Astrocyte (in vitro differentiated cells and primary cell): Measurements from ENCODE around the gene SLC10A6. TPM values are rescaled to one million over a fixed set of nuclear protein-coding genes. Genes with fewer than 3 reads are reported as not detected.
A peak's percentile ranks its signal among the peaks of the same experiment; 100 is the strongest.

ENCODE experiments used
- DNase-seq: peaks from one replicate; pipeline ENCODE4 v3.0.0-alpha.2; 2010; ENCODE audit warnings: low read depth
- FAIRE-seq: peaks from 2 replicates; lab custom pipeline; 2011; peaks lifted over from hg19 to GRCh38; lab: Jason Lieb, UNC
- H2AFZ ChIP-seq: 2 replicates; pipeline ENCODE4 v1.6.0; 2012; ENCODE audit warnings: low read depth, low read length, inconsistent platforms
- H3K27ac ChIP-seq: 2 replicates; pipeline ENCODE4 v1.5.1; 2011; ENCODE audit warnings: low read depth, low read length, inconsistent platforms
- H3K27me3 ChIP-seq: 2 replicates; pipeline ENCODE4 v1.6.0; 2011; ENCODE audit warnings: low read length, inconsistent platforms; ENCODE audit not compliant: insufficient read depth
- H3K36me3 ChIP-seq: 2 replicates; pipeline ENCODE4 v1.5.1; 2011; ENCODE audit warnings: low read length, inconsistent platforms; ENCODE audit not compliant: insufficient read depth
- H3K4me1 ChIP-seq: 2 replicates; pipeline ENCODE4 v1.5.1; 2011; ENCODE audit warnings: low read length, inconsistent platforms; ENCODE audit not compliant: insufficient read depth
- H3K4me2 ChIP-seq: 2 replicates; pipeline ENCODE4 v1.6.0; 2012; ENCODE audit warnings: low read length, inconsistent platforms
- H3K4me3 ChIP-seq: 2 replicates; pipeline ENCODE4 v1.5.1; 2011; ENCODE audit warnings: low read depth, mild to moderate bottlenecking, low read length, inconsistent platforms; ENCODE audit not compliant: insufficient read depth
- H3K79me2 ChIP-seq: 2 replicates; pipeline ENCODE4 v1.6.0; 2012; ENCODE audit warnings: mild to moderate bottlenecking, low read length, inconsistent platforms; ENCODE audit not compliant: insufficient read depth
- H3K9ac ChIP-seq: 2 replicates; pipeline ENCODE4 v1.6.0; 2012; ENCODE audit warnings: mild to moderate bottlenecking, low read length, inconsistent platforms
- H3K9me3 ChIP-seq: 2 replicates; pipeline ENCODE4 v1.5.1; 2012; ENCODE audit warnings: low read depth, mild to moderate bottlenecking, low read length, inconsistent platforms; ENCODE audit not compliant: insufficient read depth
- H4K20me1 ChIP-seq: 2 replicates; pipeline ENCODE4 v1.6.0; 2012; ENCODE audit warnings: low read length, inconsistent platforms; ENCODE audit not compliant: insufficient read depth
- H3K27ac Mint-ChIP-seq: one replicate; pipeline ENCODE4 v1.8.0; 2021; ENCODE audit warnings: mild to moderate bottlenecking, mixed read lengths; ENCODE audit not compliant: unreplicated experiment
- H3K27me3 Mint-ChIP-seq: one replicate; pipeline ENCODE4 v1.8.0; 2021; ENCODE audit warnings: low read depth, mixed read lengths; ENCODE audit not compliant: unreplicated experiment
- H3K36me3 Mint-ChIP-seq: one replicate; pipeline ENCODE4 v1.8.0; 2021; ENCODE audit warnings: low read depth, mixed read lengths; ENCODE audit not compliant: unreplicated experiment
- H3K4me1 Mint-ChIP-seq: one replicate; pipeline ENCODE4 v1.8.0; 2021; ENCODE audit warnings: low read depth, mixed read lengths; ENCODE audit not compliant: unreplicated experiment
- H3K4me3 Mint-ChIP-seq: one replicate; pipeline ENCODE4 v1.8.0; 2021; ENCODE audit warnings: mild to moderate bottlenecking, moderate library complexity, mixed read lengths; ENCODE audit not compliant: unreplicated experiment
- H3K9me3 Mint-ChIP-seq: one replicate; pipeline ENCODE4 v1.8.0; 2021; ENCODE audit warnings: mild to moderate bottlenecking, mixed read lengths; ENCODE audit not compliant: unreplicated experiment
- CTCF ChIP-seq: IDR thresholded peaks from 2 replicates; pipeline ENCODE4 v1.5.1; 2011; ENCODE audit warnings: low read depth, mild to moderate bottlenecking, inconsistent platforms, low read length, moderate library complexity; ENCODE audit not compliant: insufficient read depth
- EZH2 ChIP-seq: IDR thresholded peaks from 2 replicates; pipeline ENCODE4 v1.6.1; 2012; ENCODE audit warnings: mild to moderate bottlenecking, low read length, inconsistent platforms; ENCODE audit not compliant: insufficient read depth
- total RNA-seq: library from RNA; stranded (reverse); gene quantifications from 2 replicates; pipeline ENCODE4 v1.2.1, GENCODE V29; 2021

The SLC10A6 gene
- total RNA-seq, 1 donor from 2014 or later, result not detected

- no peak for TF ChIP-seq EZH2
- no peak for TF ChIP-seq CTCF
- H3K79me2 ChIP-seq, result no peaks in the 10 kb centered on the region
- H3K4me3 Mint-ChIP-seq, result no peak overlapping the region
- H3K27me3 Mint-ChIP-seq, result no peaks in the 10 kb centered on the region
- H3K4me1 Mint-ChIP-seq, result peaks cover 7% of the 10 kb centered on the region
- H3K9me3 ChIP-seq, result peaks cover 6% of the 10 kb centered on the region
- no peak overlapping the region for H2AFZ ChIP-seq
- FAIRE-seq (no peak), DNase-seq (peak; percentile 28)
- peak overlapping the region; percentile 12 for H3K4me2 ChIP-seq
- peaks cover 11% of the 10 kb centered on the region for H3K36me3 ChIP-seq
- H3K9ac ChIP-seq, result no peak overlapping the region
- no peaks in the 10 kb centered on the region for H4K20me1 ChIP-seq
- H3K27ac Mint-ChIP-seq, result no peak overlapping the region
- H3K27ac ChIP-seq, result no peak overlapping the region
- no peaks in the 10 kb centered on the region for H3K27me3 ChIP-seq
- H3K4me3 ChIP-seq, result no peak overlapping the region
- no peaks in the 10 kb centered on the region for H3K4me1 ChIP-seq
- H3K9me3 Mint-ChIP-seq, result peaks cover 4% of the 10 kb centered on the region
- peaks cover 31% of the 10 kb centered on the region for H3K36me3 Mint-ChIP-seq
Observed at GRCh38 chr4:86818211-86818610, 31.0 kb downstream of the SLC10A6 start.

GRCh38 chr4:86816501-86817273, 32.5 kb downstream of the SLC10A6 start:
- no peak for FAIRE-seq

More at GRCh38 chr4:86816501-86817273, 32.5 kb downstream of the SLC10A6 start:
- no peak overlapping the region for H3K4me2 ChIP-seq
- no peaks in the 10 kb centered on the region for H3K79me2 ChIP-seq
- no peaks in the 10 kb centered on the region for H3K27me3 ChIP-seq
- H3K4me1 Mint-ChIP-seq, result peaks cover 7% of the 10 kb centered on the region
- H3K27me3 Mint-ChIP-seq, result no peaks in the 10 kb centered on the region
- H3K27ac Mint-ChIP-seq, result no peak overlapping the region
- peak overlapping the region; percentile 40 for H3K4me3 Mint-ChIP-seq
- H3K36me3 ChIP-seq, result peaks cover 12% of the 10 kb centered on the region
- H3K4me3 ChIP-seq, result no peak overlapping the region
- peaks cover 6% of the 10 kb centered on the region for H3K9me3 ChIP-seq
- H3K4me1 ChIP-seq, result no peaks in the 10 kb centered on the region
- H3K27ac ChIP-seq, result no peak overlapping the region
- no peak overlapping the region for H3K9ac ChIP-seq
- no peak overlapping the region for H2AFZ ChIP-seq
- no peaks in the 10 kb centered on the region for H4K20me1 ChIP-seq
- TF ChIP-seq CTCF (no peak), EZH2 (no peak)
- peaks cover 40% of the 10 kb centered on the region for H3K36me3 Mint-ChIP-seq
- DNase-seq, result no peak
- peaks cover 6% of the 10 kb centered on the region for H3K9me3 Mint-ChIP-seq
